Fibroblast of lung (primary cell): Measurements from ENCODE around the gene B3GNT7. TPM values are rescaled to one million over a fixed set of nuclear protein-coding genes. Genes with fewer than 3 reads are reported as not detected.

Experiments
- DNase-seq, 2 donors: peaks; one replicate each; pipeline versions ENCODE4 v3.0.0 to v3.0.0-alpha.2; 2010; ENCODE audit warnings: low read depth in 2 of 2
- H2AFZ ChIP-seq: 2 replicates; pipeline ENCODE4 v1.5.1; 2012; ENCODE audit warnings: low read length, control low read depth, inconsistent platforms
- H3K27ac ChIP-seq: 2 replicates; pipeline ENCODE4 v1.5.1; 2011; ENCODE audit warnings: low read length, control low read depth; ENCODE audit not compliant: insufficient read depth
- H3K27me3 ChIP-seq: 2 replicates; pipeline ENCODE4 v1.5.1; 2011; ENCODE audit warnings: mild to moderate bottlenecking, low read length; ENCODE audit not compliant: control insufficient read depth, insufficient read depth
- H3K36me3 ChIP-seq: 2 replicates; pipeline ENCODE4 v1.5.1; 2011; ENCODE audit warnings: low read length; ENCODE audit not compliant: control insufficient read depth, insufficient read depth
- H3K4me1 ChIP-seq: 2 replicates; pipeline ENCODE4 v1.5.1; 2011; ENCODE audit warnings: low read length; ENCODE audit not compliant: control insufficient read depth, insufficient read depth; ENCODE audit errors: extremely low read depth
- H3K4me2 ChIP-seq: 2 replicates; pipeline ENCODE4 v1.5.1; 2011; ENCODE audit warnings: low read length, control low read depth; ENCODE audit not compliant: insufficient read depth; ENCODE audit errors: extremely low read depth
- H3K4me3 ChIP-seq, 4 experiments: fragments of 200-600 bp in 1 of 4; sonication (generic) in 1 of 4; replicated peaks in 1 of 4; 2 replicates each; pipeline ENCODE4 v1.5.1; 2011 to 2016; ENCODE audit warnings: low read length in 4 of 4, low read depth in 3 of 4, mild to moderate bottlenecking in 3 of 4, control low read depth in 2 of 4, inconsistent platforms in 1 of 4, mixed read lengths in 1 of 4; ENCODE audit not compliant: insufficient read depth in 1 of 4; ENCODE audit errors: control extremely low read depth in 1 of 4
- H3K79me2 ChIP-seq: 2 replicates; pipeline ENCODE4 v1.5.1; 2012; ENCODE audit warnings: mild to moderate bottlenecking, low read length, inconsistent platforms; ENCODE audit not compliant: control insufficient read depth, insufficient read depth
- H3K9ac ChIP-seq: 2 replicates; pipeline ENCODE4 v1.5.1; 2011; ENCODE audit warnings: mild to moderate bottlenecking, low read length, control low read depth; ENCODE audit not compliant: insufficient read depth
- H3K9me3 ChIP-seq: 2 replicates; pipeline ENCODE4 v1.5.1; 2012; ENCODE audit warnings: low read depth, low read length; ENCODE audit not compliant: control insufficient read depth, insufficient read depth
- H4K20me1 ChIP-seq: 2 replicates; pipeline ENCODE4 v1.5.1; 2011; ENCODE audit warnings: low read length; ENCODE audit not compliant: control insufficient read depth, insufficient read depth; ENCODE audit errors: extremely low read depth
- EZH2 ChIP-seq: IDR thresholded peaks from 2 replicates; pipeline ENCODE4 v1.5.1; 2012; ENCODE audit warnings: low read length, control low read depth, mild to moderate bottlenecking; ENCODE audit errors: missing control alignments
- polyA plus RNA-seq, 2 donors: library from polyadenylated mRNA; depleted of rRNA in 1 of 2; stranded (reverse) in 1 of 2; unstranded in 1 of 2; fragments of >200 nt; gene quantifications; 2 replicates each; pipeline ENCODE4 v1.2.1, GENCODE V29; 2011 to 2012; ENCODE audit warnings: missing spikeins in 1 of 2
- total RNA-seq: library from RNA; depleted of rRNA; stranded (reverse); fragments of >200 nt; gene quantifications from 2 replicates; pipeline ENCODE4 v1.2.1, GENCODE V29; 2014
- TF ChIP-seq, protein P1 (sequence below), 2 donors: IDR thresholded peaks in 1 of 2; conservative IDR thresholded peaks in 1 of 2; 1 replicate in 1 of 2; 2 replicates in 1 of 2; pipeline ENCODE4 v1.5.1; 2011 to 2012; ENCODE audit warnings: low read length in 2 of 2, control low read depth in 1 of 2, inconsistent platforms in 1 of 2, low read depth in 1 of 2, mild to moderate bottlenecking in 1 of 2

B3GNT7 gene
- total and polyA plus RNA-seq, 2 donors (not counting 1 experiment from before 2014, with no cell fraction given), result 0.06 to 0.17 TPM

- Histone ChIP-seq H3K79me2 (no peaks in the 10 kb centered on the region), H3K4me2 (no peak overlapping the region), H4K20me1 (no peaks in the 10 kb centered on the region), H3K4me3 (no peak overlapping the region), H3K9me3 (no peaks in the 10 kb centered on the region), H3K4me1 (no peaks in the 10 kb centered on the region), H3K27me3 (no peaks in the 10 kb centered on the region), H3K36me3 (no peaks in the 10 kb centered on the region), H3K27ac (no peak overlapping the region), H2AFZ (no peak overlapping the region), H3K9ac (no peak overlapping the region)
- TF ChIP-seq EZH2, result no peak
- TF ChIP-seq, protein P1, sequence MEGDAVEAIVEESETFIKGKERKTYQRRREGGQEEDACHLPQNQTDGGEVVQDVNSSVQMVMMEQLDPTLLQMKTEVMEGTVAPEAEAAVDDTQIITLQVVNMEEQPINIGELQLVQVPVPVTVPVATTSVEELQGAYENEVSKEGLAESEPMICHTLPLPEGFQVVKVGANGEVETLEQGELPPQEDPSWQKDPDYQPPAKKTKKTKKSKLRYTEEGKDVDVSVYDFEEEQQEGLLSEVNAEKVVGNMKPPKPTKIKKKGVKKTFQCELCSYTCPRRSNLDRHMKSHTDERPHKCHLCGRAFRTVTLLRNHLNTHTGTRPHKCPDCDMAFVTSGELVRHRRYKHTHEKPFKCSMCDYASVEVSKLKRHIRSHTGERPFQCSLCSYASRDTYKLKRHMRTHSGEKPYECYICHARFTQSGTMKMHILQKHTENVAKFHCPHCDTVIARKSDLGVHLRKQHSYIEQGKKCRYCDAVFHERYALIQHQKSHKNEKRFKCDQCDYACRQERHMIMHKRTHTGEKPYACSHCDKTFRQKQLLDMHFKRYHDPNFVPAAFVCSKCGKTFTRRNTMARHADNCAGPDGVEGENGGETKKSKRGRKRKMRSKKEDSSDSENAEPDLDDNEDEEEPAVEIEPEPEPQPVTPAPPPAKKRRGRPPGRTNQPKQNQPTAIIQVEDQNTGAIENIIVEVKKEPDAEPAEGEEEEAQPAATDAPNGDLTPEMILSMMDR (conservative IDR thresholded peaks at IDR 0.05 in 1 of 2, IDR thresholded peaks at IDR 0.05 in 1 of 2; ENCODE audit: low read depth in 1 of 2, low read length in 2 of 2), result no peak
- no peak for DNase-seq
These were observed 15.2 kb upstream of the B3GNT7 start for GRCh38 chr2:231380307-231380706.

- Histone ChIP-seq H3K79me2 (no peaks in the 10 kb centered on the region), H3K9me3 (no peaks in the 10 kb centered on the region), H3K4me3 (no peak overlapping the region), H3K36me3 (no peaks in the 10 kb centered on the region), H2AFZ (no peak overlapping the region), H4K20me1 (no peaks in the 10 kb centered on the region), H3K27me3 (no peaks in the 10 kb centered on the region), H3K27ac (no peak overlapping the region), H3K4me2 (no peak overlapping the region), H3K9ac (no peak overlapping the region), H3K4me1 (no peaks in the 10 kb centered on the region)
- TF ChIP-seq EZH2, result no peak
- TF ChIP-seq, protein P1 (conservative IDR thresholded peaks at IDR 0.05 in 1 of 2, IDR thresholded peaks at IDR 0.05 in 1 of 2; ENCODE audit: low read depth in 1 of 2, low read length in 2 of 2), result no peak
- no peak for DNase-seq
These were observed 14.3 kb upstream of the B3GNT7 start for GRCh38 chr2:231380991-231381847.

DNA sequence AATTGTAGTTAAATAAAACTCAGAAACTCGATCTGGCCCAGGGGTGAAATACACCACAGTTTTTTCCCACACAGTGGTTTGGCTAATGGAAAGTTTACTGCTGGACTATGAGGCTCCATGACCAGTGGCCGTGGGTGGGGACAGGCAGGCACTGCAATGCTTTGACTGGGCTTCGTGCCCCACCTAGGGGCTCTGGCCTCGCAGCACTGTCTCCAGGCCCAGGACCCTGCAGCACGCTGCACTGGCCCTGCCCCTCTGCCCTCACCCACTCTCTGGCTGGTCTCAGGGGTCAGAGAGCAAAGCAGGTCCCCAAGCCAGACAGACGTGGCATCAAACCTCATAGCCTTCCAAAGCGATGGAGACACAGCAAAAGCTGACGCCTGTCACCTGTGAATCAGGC is 13.4 kb upstream of the B3GNT7 start:
- Histone ChIP-seq H3K27ac (no peak overlapping the region), H3K9me3 (no peaks in the 10 kb centered on the region), H4K20me1 (no peaks in the 10 kb centered on the region), H3K4me3 (no peak overlapping the region), H3K9ac (no peak overlapping the region), H3K36me3 (no peaks in the 10 kb centered on the region), H3K79me2 (no peaks in the 10 kb centered on the region), H3K27me3 (no peaks in the 10 kb centered on the region), H3K4me2 (no peak overlapping the region), H2AFZ (no peak overlapping the region), H3K4me1 (no peaks in the 10 kb centered on the region)
- no peak for DNase-seq
- TF ChIP-seq, protein P1 (conservative IDR thresholded peaks at IDR 0.05 in 1 of 2, IDR thresholded peaks at IDR 0.05 in 1 of 2; ENCODE audit: low read depth in 1 of 2, low read length in 2 of 2), result no peak
- no peak for TF ChIP-seq EZH2
